Bronchial epithelial cell (primary cell): Measurements from ENCODE around the gene GRIK3. TPM values are rescaled to one million over a fixed set of nuclear protein-coding genes. Genes with fewer than 3 reads are reported as not detected.

Experiments
- DNase-seq: peaks from one replicate; pipeline ENCODE4 v3.0.0-alpha.2; 2010; ENCODE audit warnings: low read depth
- FAIRE-seq: peaks from 2 replicates; lab custom pipeline; 2011; peaks lifted over from hg19 to GRCh38; lab: Jason Lieb, UNC
- H3K27me3 ChIP-seq: 2 replicates; pipeline ENCODE4 v1.5.1; 2011; ENCODE audit warnings: low read length; ENCODE audit not compliant: control insufficient read depth, insufficient read depth
- H3K36me3 ChIP-seq: 2 replicates; pipeline ENCODE4 v1.5.1; 2011; ENCODE audit warnings: low read length; ENCODE audit not compliant: control insufficient read depth, insufficient read depth
- H3K4me3 ChIP-seq: 2 replicates; pipeline ENCODE4 v1.5.1; 2011; ENCODE audit warnings: mild to moderate bottlenecking, low read depth, low read length, control low read depth
- CTCF ChIP-seq: IDR thresholded peaks from 2 replicates; pipeline ENCODE4 v1.5.1; 2011; ENCODE audit warnings: mild to moderate bottlenecking, moderate library complexity, low read length, control low read depth, inconsistent platforms; ENCODE audit not compliant: insufficient read depth, severe bottlenecking
- total RNA-seq: library from RNA; depleted of rRNA; stranded (reverse); fragments of >200 nt; gene quantifications from 2 replicates; pipeline ENCODE4 v1.2.1, GENCODE V29; 2014

GRIK3 gene
- total RNA-seq, 1 donor from 2014 or later = under 0.01 TPM

GRCh38 chr1:36849956-36850355, 184.4 kb downstream of the GRIK3 start:
- Histone ChIP-seq H3K36me3 (no peaks in the 10 kb centered on the region), H3K4me3 (no peak overlapping the region), H3K27me3 (no peaks in the 10 kb centered on the region)
- FAIRE-seq (no peak), DNase-seq (no peak)
- TF ChIP-seq CTCF = no peak

- DNase-seq = no peak
- H3K4me3 ChIP-seq = no peak overlapping the region
- no peaks in the 10 kb centered on the region for H3K27me3 ChIP-seq
- TF ChIP-seq CTCF = no peak
- peak; percentile 23 for FAIRE-seq
- no peaks in the 10 kb centered on the region for H3K36me3 ChIP-seq
Measured at GRCh38 chr1:36847761-36848160, 186.6 kb downstream of the GRIK3 start.

- H3K27me3 ChIP-seq = no peaks in the 10 kb centered on the region
- H3K4me3 ChIP-seq = no peak overlapping the region
- TF ChIP-seq CTCF = no peak
- no peaks in the 10 kb centered on the region for H3K36me3 ChIP-seq
- FAIRE-seq = no peak
- DNase-seq = no peak
Measured at GRCh38 chr1:36847186-36847585, 187.1 kb downstream of the GRIK3 start.

GRCh38 chr1:36846357-36846756, 188.0 kb downstream of the GRIK3 start:
- Histone ChIP-seq H3K36me3 (no peaks in the 10 kb centered on the region), H3K4me3 (no peak overlapping the region), H3K27me3 (no peaks in the 10 kb centered on the region)
- no peak for DNase-seq
- no peak for FAIRE-seq
- TF ChIP-seq CTCF = no peak

- FAIRE-seq (no peak), DNase-seq (no peak)
- Histone ChIP-seq H3K27me3 (no peaks in the 10 kb centered on the region), H3K36me3 (no peaks in the 10 kb centered on the region), H3K4me3 (no peak overlapping the region)
- no peak for TF ChIP-seq CTCF
Measured at GRCh38 chr1:36845802-36846201, 188.5 kb downstream of the GRIK3 start.

GRCh38 chr1:36844917-36845316, 189.4 kb downstream of the GRIK3 start:
- FAIRE-seq (no peak), DNase-seq (no peak)
- H3K27me3 ChIP-seq = no peaks in the 10 kb centered on the region
- no peaks in the 10 kb centered on the region for H3K36me3 ChIP-seq
- no peak overlapping the region for H3K4me3 ChIP-seq
- TF ChIP-seq CTCF = no peak
